Ascending aorta (tissue), 2 donors: ENCODE results near the gene PIWIL1. TPM values are rescaled to one million over a fixed set of nuclear protein-coding genes. Genes with fewer than 3 reads are reported as not detected.

Experiments used
- DNase-seq, 2 donors: peaks; one replicate each; pipeline ENCODE4 v3.0.0-alpha.2; 2019; ENCODE audit warnings: low spot score in 2 of 2
- H3K27ac ChIP-seq, 2 donors: fragments of 200-600 bp; sonication (generic); one replicate each; pipeline ENCODE4 v1.5.1; 2016 to 2017; ENCODE audit warnings: mild to moderate bottlenecking in 1 of 2
- H3K27me3 ChIP-seq: fragments of 200-600 bp; sonication (generic); one replicate; pipeline ENCODE4 v1.5.1; 2017
- H3K36me3 ChIP-seq, 2 donors: fragments of 200-600 bp; sonication (generic); one replicate each; pipeline ENCODE4 v1.5.1; 2016
- H3K4me1 ChIP-seq, 2 donors: fragments of 200-600 bp; sonication (generic); one replicate each; pipeline ENCODE4 v1.5.1; 2016 to 2017; ENCODE audit warnings: mild to moderate bottlenecking in 1 of 2
- H3K4me3 ChIP-seq, 2 donors: fragments of 200-600 bp; sonication (generic); one replicate each; pipeline ENCODE4 v1.5.1; 2016 to 2017; ENCODE audit warnings: mild to moderate bottlenecking in 1 of 2
- H3K9me3 ChIP-seq, 2 donors: fragments of 200-600 bp; sonication (generic); one replicate each; pipeline ENCODE4 v1.5.1; 2016
- intact Hi-C: fragments of 100-400 bp; cut with DNase I; formaldehyde crosslinking; loops from one replicate; pipeline ENCODE4 v1.15.1; 2023
- total RNA-seq: library from RNA; depleted of rRNA; stranded (reverse); fragments of >200 nt; gene quantifications from one replicate; pipeline ENCODE4 v1.1.0, GENCODE V29; 2016
- TF ChIP-seq, protein P1 (sequence below), 3 experiments: fragments of 200-600 bp in 2 of 3; fragments of 450-650 bp in 1 of 3; sonication (generic) in 2 of 3; IDR thresholded peaks; one replicate each; pipeline ENCODE4 v1.5.1; 2016 to 2019; ENCODE audit warnings: antibody characterized with exemption in 3 of 3, mild to moderate bottlenecking in 1 of 3, moderate library complexity in 1 of 3

The PIWIL1 gene
- total RNA-seq, 1 donor from 2014 or later, result not detected

DNA sequence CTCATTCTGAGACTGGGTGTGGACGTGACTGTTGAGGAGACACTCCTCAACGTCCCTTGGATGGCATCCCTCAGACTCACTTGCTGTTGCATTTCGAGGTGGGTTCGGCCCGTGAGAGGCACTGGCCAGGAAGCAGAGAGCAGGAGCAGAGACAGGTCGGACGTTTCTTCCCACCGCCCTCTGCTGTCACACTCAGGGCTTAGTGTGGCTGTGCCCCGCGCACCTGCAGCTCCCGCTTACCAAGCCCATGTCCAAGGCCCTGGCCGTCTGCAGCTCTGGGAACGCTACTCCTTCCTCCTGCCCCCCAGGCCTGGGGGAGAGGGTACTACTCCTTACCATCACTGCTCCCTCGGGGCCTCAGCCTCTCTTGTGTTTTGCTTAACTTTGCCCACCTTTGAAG lies 29.8 kb upstream of the PIWIL1 start:
- no peak for DNase-seq
- Histone ChIP-seq H3K4me1 (no peaks in the 10 kb centered on the region), H3K9me3 (no peaks in the 10 kb centered on the region), H3K27ac (no peak overlapping the region), H3K36me3 (no peaks in the 10 kb centered on the region), H3K27me3 (no peaks in the 10 kb centered on the region), H3K4me3 (no peak overlapping the region)
- intact Hi-C loops, result no loop called here
- TF ChIP-seq, protein P1, sequence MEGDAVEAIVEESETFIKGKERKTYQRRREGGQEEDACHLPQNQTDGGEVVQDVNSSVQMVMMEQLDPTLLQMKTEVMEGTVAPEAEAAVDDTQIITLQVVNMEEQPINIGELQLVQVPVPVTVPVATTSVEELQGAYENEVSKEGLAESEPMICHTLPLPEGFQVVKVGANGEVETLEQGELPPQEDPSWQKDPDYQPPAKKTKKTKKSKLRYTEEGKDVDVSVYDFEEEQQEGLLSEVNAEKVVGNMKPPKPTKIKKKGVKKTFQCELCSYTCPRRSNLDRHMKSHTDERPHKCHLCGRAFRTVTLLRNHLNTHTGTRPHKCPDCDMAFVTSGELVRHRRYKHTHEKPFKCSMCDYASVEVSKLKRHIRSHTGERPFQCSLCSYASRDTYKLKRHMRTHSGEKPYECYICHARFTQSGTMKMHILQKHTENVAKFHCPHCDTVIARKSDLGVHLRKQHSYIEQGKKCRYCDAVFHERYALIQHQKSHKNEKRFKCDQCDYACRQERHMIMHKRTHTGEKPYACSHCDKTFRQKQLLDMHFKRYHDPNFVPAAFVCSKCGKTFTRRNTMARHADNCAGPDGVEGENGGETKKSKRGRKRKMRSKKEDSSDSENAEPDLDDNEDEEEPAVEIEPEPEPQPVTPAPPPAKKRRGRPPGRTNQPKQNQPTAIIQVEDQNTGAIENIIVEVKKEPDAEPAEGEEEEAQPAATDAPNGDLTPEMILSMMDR (IDR thresholded peaks at IDR 0.05), result no peak

DNA sequence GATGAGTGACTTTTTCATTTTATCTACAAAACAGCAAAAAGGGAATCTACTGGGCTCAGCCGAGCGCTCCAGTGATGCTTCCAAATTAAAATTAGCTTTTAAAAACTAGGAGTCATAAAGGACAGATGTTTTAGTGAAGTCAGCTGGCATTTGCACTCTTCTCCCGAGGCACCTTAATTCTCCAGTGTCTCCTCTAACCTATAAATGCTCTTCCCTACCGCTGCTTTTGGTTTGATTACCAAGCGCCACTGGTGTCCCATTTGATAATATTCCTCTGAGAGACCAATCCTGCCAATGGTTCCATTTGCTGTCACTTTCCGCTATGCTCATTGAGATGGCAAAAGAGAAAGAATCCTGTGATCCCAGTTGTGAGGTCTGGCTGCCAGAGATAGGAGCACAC lies 29.3 kb upstream of the PIWIL1 start:
- Histone ChIP-seq H3K27me3 (no peaks in the 10 kb centered on the region), H3K9me3 (no peaks in the 10 kb centered on the region), H3K4me3 (no peak overlapping the region), H3K4me1 (no peaks in the 10 kb centered on the region), H3K36me3 (no peaks in the 10 kb centered on the region), H3K27ac (no peak overlapping the region)
- TF ChIP-seq, protein P1 (IDR thresholded peaks at IDR 0.05), result no peak
- DNase-seq, result no peak
- intact Hi-C loops, result no loop called here

DNA sequence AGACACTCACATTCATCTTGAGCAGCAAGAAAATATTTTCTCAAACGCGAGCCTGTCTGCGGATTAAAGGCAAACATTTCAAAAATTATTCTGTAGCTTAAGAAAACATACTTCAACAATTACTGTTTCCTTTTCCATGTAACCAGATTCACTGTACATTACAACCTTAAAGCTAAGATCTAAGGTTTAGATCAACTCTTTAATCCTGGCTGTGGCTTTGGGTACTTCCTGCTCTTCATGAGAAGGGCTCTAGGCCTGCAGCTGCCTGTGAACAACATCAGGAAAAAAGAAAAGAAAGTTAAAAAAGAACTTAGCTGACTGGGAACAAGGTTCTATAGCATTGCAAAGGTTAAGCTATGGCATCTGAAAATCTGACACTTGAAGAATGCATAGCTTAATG lies 21.4 kb upstream of the PIWIL1 start:
- no peaks in the 10 kb centered on the region for H3K4me1 ChIP-seq
- no peak overlapping the region for H3K4me3 ChIP-seq
- H3K27ac ChIP-seq, result no peak overlapping the region
- no peaks in the 10 kb centered on the region for H3K27me3 ChIP-seq
- no peak for DNase-seq
- TF ChIP-seq, protein P1 (IDR thresholded peaks at IDR 0.05), result no peak
- intact Hi-C loops, result no loop called here
- H3K9me3 ChIP-seq, result no peaks in the 10 kb centered on the region
- H3K36me3 ChIP-seq, result no peaks in the 10 kb centered on the region

DNA sequence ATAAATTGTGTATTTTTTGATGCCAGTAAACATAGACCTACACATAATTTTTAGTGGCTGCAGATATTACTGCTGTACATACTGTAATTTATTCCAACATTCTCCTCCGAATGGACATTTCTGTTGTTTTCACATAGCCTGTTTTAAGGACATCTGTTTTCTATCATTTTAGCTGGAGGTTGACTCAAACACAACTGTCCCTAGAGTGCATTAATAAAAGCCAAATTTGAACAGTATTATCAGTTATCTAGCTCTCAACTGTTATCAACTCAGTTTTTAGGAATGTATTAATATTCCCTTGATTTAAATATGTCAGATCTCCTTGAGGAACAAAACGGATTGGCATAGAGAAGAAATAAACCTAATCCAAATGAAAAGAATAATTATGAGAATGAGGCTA lies 17.2 kb upstream of the PIWIL1 start:
- no peak for DNase-seq
- Histone ChIP-seq H3K27ac (no peak overlapping the region), H3K27me3 (no peaks in the 10 kb centered on the region), H3K4me3 (no peak overlapping the region), H3K36me3 (no peaks in the 10 kb centered on the region), H3K9me3 (no peaks in the 10 kb centered on the region), H3K4me1 (no peaks in the 10 kb centered on the region)
- TF ChIP-seq, protein P1 (IDR thresholded peaks at IDR 0.05), result no peak
- intact Hi-C loops, result no loop called here

DNA sequence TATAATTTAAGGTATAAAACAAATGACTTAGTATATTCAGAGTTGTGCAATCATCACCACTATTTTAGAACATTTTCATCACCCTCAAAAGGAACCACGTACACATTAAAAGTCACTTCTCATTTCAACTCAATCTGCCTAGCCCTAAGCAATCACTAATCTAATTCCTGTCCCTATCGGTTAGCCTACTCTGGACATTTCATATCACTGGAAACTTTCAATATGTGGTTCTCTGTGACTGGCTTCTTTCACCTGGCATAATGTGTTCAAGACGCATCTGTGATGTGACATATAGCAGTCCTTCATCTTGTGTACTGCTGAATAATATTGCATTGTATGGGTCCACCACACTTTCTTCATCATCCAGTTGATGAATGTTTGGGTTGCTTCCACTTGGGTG lies 15.4 kb upstream of the PIWIL1 start:
- Histone ChIP-seq H3K36me3 (no peaks in the 10 kb centered on the region), H3K27me3 (no peaks in the 10 kb centered on the region), H3K4me1 (no peaks in the 10 kb centered on the region), H3K4me3 (no peak overlapping the region), H3K9me3 (no peaks in the 10 kb centered on the region), H3K27ac (no peak overlapping the region)
- intact Hi-C loops, result no loop called here
- no peak for DNase-seq
- TF ChIP-seq, protein P1 (IDR thresholded peaks at IDR 0.05), result no peak

DNA sequence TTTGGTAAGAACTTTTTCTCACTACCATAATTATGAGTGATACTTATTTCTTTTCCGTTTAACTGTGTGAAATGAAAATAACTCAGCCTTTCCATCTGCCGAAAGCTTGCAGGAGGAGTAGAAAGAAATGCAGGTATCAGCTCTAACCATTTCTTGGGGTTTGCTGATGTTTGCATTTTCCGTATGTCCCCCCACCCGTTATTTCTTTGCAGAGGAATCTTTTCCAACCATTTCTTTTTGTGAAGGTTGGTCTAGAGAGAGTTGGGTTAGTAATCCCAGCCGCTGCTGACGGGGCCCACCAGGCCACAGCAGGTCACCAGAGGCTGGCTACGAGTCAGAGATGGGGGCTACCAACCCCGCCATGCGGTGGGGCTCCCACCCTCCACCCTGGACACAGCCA lies 7.0 kb upstream of the PIWIL1 start:
- DNase-seq, result no peak
- TF ChIP-seq, protein P1 (IDR thresholded peaks at IDR 0.05), result no peak
- Histone ChIP-seq H3K4me3 (no peak overlapping the region), H3K4me1 (no peaks in the 10 kb centered on the region), H3K27me3 (no peaks in the 10 kb centered on the region), H3K27ac (no peak overlapping the region), H3K9me3 (no peaks in the 10 kb centered on the region), H3K36me3 (no peaks in the 10 kb centered on the region)
- intact Hi-C loops, result no loop called here
